Measurements from ENCODE around the gene LTBP1.

Gene LTBP1

GRCh38 chr2:33121416-33121815 lies 174.7 kb downstream of the LTBP1 start:
- DNase-seq = no peak

DNA sequence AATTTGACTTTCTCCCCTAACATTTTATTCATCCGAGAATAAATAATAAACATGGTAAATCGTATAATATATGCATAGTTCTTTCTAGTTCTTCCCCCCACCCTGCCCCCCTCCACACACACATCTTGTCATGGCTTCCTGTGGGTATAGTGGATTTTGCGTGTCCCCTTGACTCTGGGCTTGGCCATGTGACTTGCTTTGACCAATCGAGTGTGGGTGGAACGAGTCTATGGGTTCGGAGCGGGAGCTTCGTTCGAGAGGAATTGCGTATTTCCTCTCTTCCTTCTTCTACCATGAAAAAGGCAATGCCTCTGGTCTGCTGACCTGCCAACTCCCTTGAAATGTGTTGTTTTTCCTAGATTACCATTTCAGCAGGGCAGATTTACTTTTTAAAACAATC lies 175.2 kb downstream of the LTBP1 start:
- no peak for DNase-seq

GRCh38 chr2:33122726-33123125 lies 176.0 kb downstream of the LTBP1 start:
- DNase-seq = no peak

DNA sequence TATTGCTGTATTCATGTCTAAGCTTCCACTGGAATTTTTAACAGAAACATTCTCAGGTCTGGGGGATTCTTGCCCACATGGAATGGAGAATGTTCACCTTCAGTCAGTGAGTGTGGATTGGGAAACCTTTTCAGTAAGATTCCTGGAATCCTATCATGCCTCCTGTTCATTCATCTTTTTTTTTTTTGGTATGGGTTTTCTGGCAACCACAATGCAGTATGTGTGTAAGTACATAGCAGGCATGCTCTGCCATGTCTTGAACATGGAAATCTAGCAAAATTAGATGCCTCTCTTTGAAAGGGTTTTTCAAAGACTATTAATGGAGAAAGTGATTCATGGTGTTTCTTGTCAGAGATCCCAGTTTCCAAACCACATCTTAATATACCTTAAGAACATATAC lies 176.5 kb downstream of the LTBP1 start:
- DNase-seq = no peak

- no peak for DNase-seq
Observed at GRCh38 chr2:33126552-33126951, 179.8 kb downstream of the LTBP1 start.

DNA sequence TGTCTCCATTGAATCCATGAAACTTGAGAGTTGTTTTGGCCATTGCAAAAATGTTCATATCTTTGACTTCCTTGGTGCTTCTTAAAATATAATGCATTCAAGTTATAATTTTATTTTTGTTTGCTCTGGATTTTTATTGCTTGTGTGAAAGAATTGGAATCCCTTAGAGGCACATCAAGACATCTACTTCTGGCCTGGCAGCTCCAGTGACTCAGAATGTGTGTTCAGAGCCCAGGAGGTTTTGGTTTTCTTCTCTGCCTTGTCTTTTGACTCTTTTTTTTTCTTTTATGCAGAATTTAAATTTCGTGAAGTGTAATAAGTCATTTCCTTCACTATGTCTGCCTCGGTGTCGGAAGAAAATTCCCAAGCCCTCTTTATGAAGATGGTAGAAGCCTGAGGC lies 180.2 kb downstream of the LTBP1 start:
- no peak for DNase-seq

DNA sequence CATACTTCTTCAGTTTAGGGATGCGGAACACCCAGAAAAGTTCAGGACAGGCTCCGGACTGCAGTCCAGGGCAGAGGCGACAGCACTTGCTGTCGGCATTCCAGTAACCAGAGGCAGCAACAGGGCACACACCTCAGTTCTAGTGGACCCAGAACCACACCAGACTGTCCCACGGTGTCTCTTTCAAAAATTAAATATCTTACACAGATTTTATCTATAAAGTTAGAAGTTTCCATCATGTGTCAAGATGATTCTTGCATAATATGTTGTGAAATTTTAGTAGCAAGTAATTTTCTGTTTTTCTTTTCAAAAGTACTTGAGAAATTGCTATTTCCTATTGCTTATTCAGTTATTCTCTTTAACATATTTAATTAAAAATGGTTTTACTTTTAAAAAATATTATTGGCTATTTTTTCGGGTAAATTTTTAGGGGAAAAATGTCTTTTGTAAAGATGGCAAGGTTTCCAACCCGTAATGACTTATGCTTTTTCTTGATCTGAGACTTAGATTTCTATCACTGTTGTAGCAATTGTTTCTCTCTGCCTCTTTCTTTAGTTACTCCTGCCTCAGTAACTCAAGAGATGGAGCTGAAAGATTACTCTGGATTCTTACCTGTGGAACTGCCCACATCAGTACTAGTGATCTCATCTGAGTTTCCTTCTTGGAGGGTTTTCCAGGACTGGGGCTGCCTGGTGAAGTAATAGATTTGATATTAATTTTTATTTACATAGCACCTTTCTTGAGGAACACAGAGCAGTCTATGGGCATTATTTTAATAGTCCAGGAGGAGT lies 182.7 kb downstream of the LTBP1 start:
- DNase-seq = no peak

- no peak for DNase-seq
Observed at GRCh38 chr2:33130054-33130447, 183.3 kb downstream of the LTBP1 start.

DNA sequence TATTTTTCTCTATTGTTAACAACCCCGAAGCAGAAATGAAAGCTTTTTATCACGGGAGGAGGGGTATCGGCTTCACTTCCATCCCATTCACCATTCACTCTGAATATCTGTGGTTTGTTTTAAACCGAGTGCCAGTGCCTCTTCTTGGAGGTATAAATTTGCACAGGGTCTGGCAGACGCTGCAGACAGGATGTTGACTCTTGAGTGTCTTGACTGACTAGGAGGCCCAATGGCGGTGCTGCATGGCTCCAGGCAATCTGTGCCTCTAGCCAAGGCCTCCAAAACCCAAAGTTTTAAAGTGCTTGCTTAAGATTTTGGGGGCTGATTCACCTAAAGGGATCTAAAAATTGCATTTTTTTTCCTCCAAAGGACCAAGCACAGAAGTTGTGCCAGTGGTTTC lies 183.8 kb downstream of the LTBP1 start:
- no peak for DNase-seq

DNA sequence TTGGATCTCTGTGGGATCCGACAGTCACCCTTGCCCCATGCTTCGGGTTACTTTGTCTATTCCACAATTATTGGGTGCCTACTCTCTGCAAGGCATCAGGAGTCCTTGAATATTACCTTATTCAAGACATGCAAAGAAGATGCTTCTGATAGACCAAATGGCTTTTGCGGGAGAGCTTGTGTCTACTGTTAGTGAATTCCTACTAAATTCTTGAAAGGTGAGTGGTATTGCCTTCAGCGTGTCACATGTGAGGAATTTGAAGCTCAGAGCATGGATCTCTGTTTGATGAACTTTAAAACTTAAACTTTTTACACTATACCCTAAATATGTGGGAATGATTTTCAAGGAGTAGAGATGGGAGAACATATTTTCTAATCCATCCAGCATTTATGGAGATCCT lies 184.4 kb downstream of the LTBP1 start:
- DNase-seq = no peak

GRCh38 chr2:33131749-33132148 lies 185.0 kb downstream of the LTBP1 start:
- no peak for DNase-seq

- DNase-seq = no peak
Observed at GRCh38 chr2:33133454-33133952, 186.8 kb downstream of the LTBP1 start.

DNA sequence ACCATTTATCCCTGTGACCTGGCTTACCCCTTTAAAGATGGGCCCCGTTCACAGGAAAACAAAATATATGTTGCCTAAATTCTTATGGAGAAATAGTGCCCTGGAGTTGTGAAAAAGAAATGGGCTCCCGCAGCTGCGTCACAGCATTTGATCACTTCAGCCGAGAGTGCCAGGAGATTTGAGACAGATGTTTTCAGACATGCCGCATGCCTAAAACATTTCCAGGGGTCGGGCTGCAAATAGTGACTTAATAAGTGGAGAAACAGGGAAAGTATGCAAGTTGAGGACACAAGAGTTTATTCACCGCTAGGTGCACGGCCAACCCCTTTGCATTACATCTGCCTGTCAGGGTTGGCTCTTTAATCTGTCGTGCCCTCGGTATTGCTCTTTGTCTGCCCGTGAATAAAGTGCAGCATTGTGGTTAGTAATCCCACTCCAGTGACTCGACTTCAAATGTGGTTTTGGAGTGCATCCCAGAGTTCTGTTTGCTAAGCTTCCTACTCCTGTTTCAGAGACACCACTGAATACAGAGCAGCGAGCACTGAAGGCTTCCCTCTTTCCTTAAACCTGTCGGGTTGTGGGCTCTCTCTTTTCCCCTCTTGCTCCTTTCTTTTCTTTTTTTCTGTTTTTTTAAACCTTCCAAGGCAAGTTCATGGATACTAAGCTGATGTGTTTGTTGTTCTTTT lies 187.5 kb downstream of the LTBP1 start:
- DNase-seq = no peak

DNA sequence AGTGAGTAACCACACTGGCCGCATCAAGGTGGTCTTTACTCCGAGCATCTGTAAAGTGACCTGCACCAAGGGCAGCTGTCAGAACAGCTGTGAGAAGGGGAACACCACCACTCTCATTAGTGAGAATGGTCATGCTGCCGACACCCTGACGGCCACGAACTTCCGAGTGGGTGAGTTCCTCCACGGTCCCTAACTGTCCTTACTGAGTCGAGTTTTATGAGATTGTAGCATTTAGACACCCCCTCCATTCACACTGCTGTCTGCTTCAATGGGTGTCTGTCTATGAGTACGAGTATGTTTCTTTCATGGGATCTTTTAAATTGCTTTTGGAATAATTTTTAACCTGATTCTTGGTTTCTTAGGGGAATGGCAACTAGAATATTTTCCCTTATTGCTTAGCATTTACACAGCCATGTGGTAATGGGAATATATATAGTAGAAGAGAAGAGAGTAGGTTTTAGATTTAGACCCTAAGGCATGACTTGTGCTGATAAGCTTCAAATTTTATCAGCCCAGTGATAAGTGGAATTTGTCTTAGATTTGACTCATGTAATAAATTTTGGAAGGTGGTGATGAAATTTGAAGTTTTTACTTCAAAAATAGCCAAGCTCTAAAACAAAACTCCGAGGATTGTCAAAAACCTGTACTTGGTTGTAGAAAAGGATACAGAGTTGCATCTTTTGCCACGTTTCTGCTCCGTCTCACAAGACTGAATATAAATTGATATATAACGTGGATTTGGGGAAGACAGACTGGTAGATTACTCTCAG lies 188.2 kb downstream of the LTBP1 start:
- DNase-seq = no peak

DNA sequence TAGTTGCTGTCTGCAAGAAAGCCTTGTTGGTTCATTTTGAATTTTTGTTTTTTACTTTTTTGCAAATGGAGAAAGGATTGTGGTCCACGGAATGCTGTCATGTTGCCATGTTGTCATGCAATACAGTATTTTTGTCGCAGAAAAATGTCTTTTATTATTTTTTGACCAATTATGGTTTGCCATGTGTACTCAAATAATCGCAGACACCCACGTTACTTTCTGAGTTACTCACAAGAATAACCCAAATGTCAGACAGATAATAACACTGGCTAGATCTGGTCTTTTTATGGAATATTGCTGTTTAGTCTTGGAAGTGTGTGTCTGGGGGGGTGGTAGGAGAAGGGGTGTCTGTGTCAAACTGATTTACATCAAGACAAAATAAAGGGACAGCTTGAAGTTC lies 188.9 kb downstream of the LTBP1 start:
- no peak for DNase-seq

GRCh38 chr2:33136056-33136455 lies 189.3 kb downstream of the LTBP1 start:
- no peak for DNase-seq

- no peak for DNase-seq
Observed at GRCh38 chr2:33136566-33136965, 189.8 kb downstream of the LTBP1 start.

DNA sequence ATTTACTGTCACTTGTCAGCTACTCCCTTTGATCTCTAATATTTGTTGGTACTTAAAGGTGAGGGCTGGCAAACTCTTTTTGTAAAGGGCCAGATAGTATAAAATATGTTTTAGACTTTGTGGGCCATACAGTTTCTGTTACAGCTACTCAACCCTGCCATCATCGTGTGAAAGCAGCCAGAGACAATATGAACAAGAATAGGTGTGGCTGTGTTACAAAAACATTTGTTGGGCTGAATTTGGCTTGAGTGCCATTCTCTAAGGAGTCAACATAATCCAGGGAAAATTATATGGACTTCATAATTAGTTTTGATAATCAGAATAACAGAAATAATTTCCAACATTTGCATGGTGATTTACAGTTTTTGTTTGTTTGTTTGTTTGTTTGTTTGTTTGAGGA lies 190.6 kb downstream of the LTBP1 start:
- no peak for DNase-seq

GRCh38 chr2:33139949-33140348 lies 193.2 kb downstream of the LTBP1 start:
- no peak for DNase-seq

GRCh38 chr2:33141476-33141875 lies 194.7 kb downstream of the LTBP1 start:
- DNase-seq = no peak

GRCh38 chr2:33142810-33143209 lies 196.1 kb downstream of the LTBP1 start:
- no peak for DNase-seq

DNA sequence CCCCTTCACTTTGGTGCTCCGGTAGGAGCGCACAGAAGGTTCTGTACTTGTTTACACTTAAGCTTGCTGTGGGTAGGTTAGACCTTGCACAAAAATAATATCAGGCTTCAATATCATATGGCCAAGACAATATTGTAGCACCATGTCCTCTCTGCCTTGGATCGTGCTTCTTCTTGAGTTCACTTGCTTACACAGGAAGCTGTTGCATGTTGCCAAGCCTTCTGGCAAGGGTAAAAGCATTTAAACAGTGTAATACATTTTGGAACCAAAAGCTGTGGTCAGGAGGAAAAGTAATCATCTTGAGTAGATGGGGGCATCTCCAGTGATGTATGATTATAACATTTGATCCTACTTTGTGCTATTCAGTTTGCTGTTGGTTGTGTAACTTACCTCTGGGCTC lies 197.5 kb downstream of the LTBP1 start:
- no peak for DNase-seq

GRCh38 chr2:33145459-33145858 lies 198.7 kb downstream of the LTBP1 start:
- DNase-seq = no peak

DNA sequence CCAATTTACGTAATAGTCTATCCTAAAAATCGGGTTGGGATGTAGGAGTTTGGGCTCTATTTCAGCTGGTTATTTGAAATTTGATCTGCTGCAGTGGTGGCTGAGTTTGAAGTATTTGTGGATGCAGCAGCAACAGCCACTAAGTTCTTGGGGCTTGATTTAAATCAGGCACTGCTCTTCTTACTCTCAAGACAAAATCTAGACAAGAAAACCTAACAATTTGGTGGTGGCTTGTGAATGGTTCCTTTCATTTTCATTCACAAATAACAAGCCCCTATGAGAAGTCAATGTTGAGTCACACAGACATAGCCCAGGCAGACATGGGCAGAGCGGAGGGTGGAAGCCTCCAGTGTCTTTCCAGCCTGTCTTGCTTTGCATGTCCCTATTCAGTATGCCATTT lies 199.3 kb downstream of the LTBP1 start:
- no peak for DNase-seq

Measured in CD4-positive, alpha-beta T cell treated with Interleukin-12 subunit alpha and Interleukin-12 subunit beta, for 1 hour (primary cell).